ENCODE measurements around the gene SNX13. TPM values are rescaled to one million over a fixed set of nuclear protein-coding genes. Genes with fewer than 3 reads are reported as not detected.

Gene SNX13
- total and polyA plus RNA-seq, 2 of the 4 experiments (the other 2 are of a cell fraction): 9.0 to 24.9 TPM

DNA sequence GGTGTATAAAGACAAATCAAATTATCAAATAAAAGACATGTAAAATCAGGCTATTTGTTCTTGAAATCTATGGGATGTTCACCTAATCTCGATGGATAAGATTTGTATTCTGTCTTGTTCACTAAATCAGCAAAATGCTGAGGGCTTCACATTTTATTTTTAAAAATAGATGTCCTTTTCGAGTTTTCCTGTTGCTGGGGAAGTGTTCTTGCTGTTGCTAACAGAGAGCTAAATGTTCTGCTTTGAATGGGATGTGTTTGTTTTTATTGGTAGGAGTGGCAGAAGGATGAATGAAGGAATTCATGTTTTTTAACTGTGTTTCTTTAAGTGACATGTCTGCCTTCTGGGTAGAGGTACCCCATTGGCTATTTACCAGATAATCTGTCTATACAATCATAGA, 7.3 kb upstream of the SNX13 start:
- ATAC-seq (ENCODE audit: low read depth) (no peak), DNase-seq (no peak)
- Histone ChIP-seq H3K4ac (ENCODE audit: low read depth, low read length) (no peak overlapping the region), H3K18ac (ENCODE audit: low read depth, low read length) (no peak overlapping the region), H4K20me1 (ENCODE audit: insufficient read depth, low read length) (no peaks in the 10 kb centered on the region), H3K79me1 (ENCODE audit: low read depth in 1 of 2, low read length in 2 of 2) (no peaks in the 10 kb centered on the region), H3K4me2 (ENCODE audit: low read depth, low read length) (no peak overlapping the region), H2AK9ac (replicated peaks; ENCODE audit: low read depth, low read length, poor library complexity) (no peak overlapping the region), H3K27me3 (ENCODE audit: control insufficient read depth, insufficient read depth, low read length) (no peaks in the 10 kb centered on the region), H2BK120ac (ENCODE audit: low read depth, low read length) (no peak overlapping the region), H3K9me3 (ENCODE audit: control insufficient read depth, insufficient read depth, low read length) (no peaks in the 10 kb centered on the region), H2BK20ac (ENCODE audit: low read depth, low read length) (no peak overlapping the region), H3K56ac (ENCODE audit: extremely low read depth, insufficient read depth, low read length) (no peak overlapping the region), H3K27ac (ENCODE audit: insufficient read depth, low read length) (no peak overlapping the region), H3K23ac (ENCODE audit: low read depth, low read length) (no peak overlapping the region), H2AFZ (replicated peaks; ENCODE audit: low read length, poor library complexity) (no peak overlapping the region), H2BK5ac (ENCODE audit: low read depth, low read length, poor library complexity, severe bottlenecking) (no peak overlapping the region), H2BK15ac (ENCODE audit: low read depth, low read length) (no peak overlapping the region), H3K4me1 (ENCODE audit: control insufficient read depth, insufficient read depth, low read length) (0 out of 2 replicates have a peak, but pooled peaks cover 1% of the 10 kb centered on the region), H4K8ac (ENCODE audit: low read depth in 2 of 2, low read length in 2 of 2) (no peak overlapping the region), H3K14ac (replicated peaks; ENCODE audit: low read depth, low read length) (no peak overlapping the region), H4K91ac (ENCODE audit: insufficient read depth, low read depth, low read length) (no peak overlapping the region), H4K5ac (ENCODE audit: low read depth, low read length) (no peak overlapping the region), H3K9me1 (ENCODE audit: insufficient read depth, low read length) (no peaks in the 10 kb centered on the region), H3K9ac (ENCODE audit: low read depth, low read length) (no peak overlapping the region), H2AK5ac (ENCODE audit: low read depth, low read length) (no peak overlapping the region), H3K4me3 (ENCODE audit: insufficient read depth, low read depth, low read length) (no peak overlapping the region), H3K36me3 (ENCODE audit: control insufficient read depth, insufficient read depth, low read length) (no peaks in the 10 kb centered on the region)
- ChIA-PET CTCF (interaction anchor here (0.9 kb wide), 1 partner anchor 234 kb away, joined by 3 read pairs; no protein-coding TSS in a partner anchor), POLR2A (ENCODE audit: unreplicated experiment) (no interaction called here)
- intact Hi-C loops (cut with micrococcal nuclease): no loop called here
- WGBS, 2 experiments (ENCODE audit: extremely low coverage in 2 of 2, insufficient read length in 1 of 2): no CpG with 5 or more reads among the region's 2 CpGs
- TF ChIP-seq SMC3 (IDR thresholded peaks at IDR 0.05; ENCODE audit: low read depth, low read length) (no peak), MAZ (IDR thresholded peaks at IDR 0.05; ENCODE audit: borderline replicate concordance, low read depth, low read length) (no peak), RFX5 (IDR thresholded peaks at IDR 0.05; ENCODE audit: low read depth, low read length) (no peak), FOS (IDR thresholded peaks at IDR 0.05; ENCODE audit: low read depth, low read length) (no peak), MAFK (IDR thresholded peaks at IDR 0.05; ENCODE audit: low read depth, low read length) (no peak)
- in situ Hi-C loops (cut with MboI; ENCODE audit: low sequenced_read_pairs): no loop called here
- BruUV-seq (replicated peaks): no TSS peak
- dilution Hi-C loops (cut with HindIII; ENCODE audit: low sequenced_read_pairs, unreplicated experiment): no loop called here
